ENCODE results near the gene BLACAT1.

GRCh38 chr1:205438213-205439158 is 17.4 kb downstream of the BLACAT1 start:
- TF ChIP-seq CTCF (IDR thresholded peaks at IDR 0.05) (no peak; the same call in 1 of the 2 replicates), TCF7L2 (IDR thresholded peaks at IDR 0.05; ENCODE audit: low read depth, low read length) (no peak), REST (IDR thresholded peaks at IDR 0.05; ENCODE audit: insufficient read depth in 1 of 2, low read depth in 2 of 2, low read length in 1 of 2) (no peak)

Measured in Panc1 (cell line).